Superior temporal gyrus (tissue), 1 donor: ENCODE results near the gene CGB2.
"Not testable (repeated sequence)": the region's sequence is repeated elsewhere in the genome, so short reads cannot be mapped to it uniquely, and the experiment has no call there.

Experiments used
- DNase-seq: peaks from one replicate; pipeline ENCODE4 v3.0.0-alpha.2; 2016; ENCODE audit errors: extremely low spot score

Gene CGB2

GRCh38 chr19:49031642-49032301 is at the start of gene CGB2:
Gene CGB2, plus strand, starts transcription at chr19:49031890. Its CDS starts 206 bp downstream, at chr19:49032096.
- not testable (repeated sequence) for DNase-seq

- DNase-seq, result no peak
These were observed 49.4 kb upstream of the CGB2 start for GRCh38 chr19:48982280-48982679.

- no peak for DNase-seq
These were observed 46.0 kb upstream of the CGB2 start for GRCh38 chr19:48985711-48986110.

GRCh38 chr19:48986211-48986610 is 45.5 kb upstream of the CGB2 start:
- DNase-seq, result no peak

- no peak for DNase-seq
These were observed 44.4 kb upstream of the CGB2 start for GRCh38 chr19:48987323-48987722.

- DNase-seq, result no peak
These were observed 43.4 kb upstream of the CGB2 start for GRCh38 chr19:48988286-48988685.

- no peak for DNase-seq
These were observed 42.8 kb upstream of the CGB2 start for GRCh38 chr19:48988860-48989259.

GRCh38 chr19:48989701-48990291 is 41.9 kb upstream of the CGB2 start:
- no peak for DNase-seq

GRCh38 chr19:48990400-48990799 is 41.3 kb upstream of the CGB2 start:
- no peak for DNase-seq

- no peak for DNase-seq
These were observed 40.6 kb upstream of the CGB2 start for GRCh38 chr19:48991011-48991609.

- DNase-seq, result peak; percentile 15
These were observed 39.7 kb upstream of the CGB2 start for GRCh38 chr19:48991873-48992580.

GRCh38 chr19:48992581-48993174 is 39.0 kb upstream of the CGB2 start:
- peak; percentile 25 for DNase-seq

- DNase-seq, result peak; percentile 100
These were observed 38.3 kb upstream of the CGB2 start, which contains the start of the genes GYS1 and RUVBL2 for GRCh38 chr19:48993175-48994034. Gene GYS1, minus strand, starts transcription at chr19:48993309. Its CDS starts 197 bp downstream, at chr19:48993112. Gene RUVBL2, plus strand, starts transcription at chr19:48993887. Its CDS starts 25 bp downstream, at chr19:48993912.

GRCh38 chr19:48994035-48994386 is 37.7 kb upstream of the CGB2 start:
- peak; percentile 12 for DNase-seq

GRCh38 chr19:48997972-48998371 is 33.7 kb upstream of the CGB2 start:
- DNase-seq, result no peak

GRCh38 chr19:48999481-49000325 is 32.0 kb upstream of the CGB2 start:
- DNase-seq, result peak; percentile 22

- no peak for DNase-seq
These were observed 27.6 kb upstream of the CGB2 start for GRCh38 chr19:49004133-49004532.

- DNase-seq, result no peak
These were observed 26.6 kb upstream of the CGB2 start for GRCh38 chr19:49004964-49005614.

GRCh38 chr19:49006905-49007304 is 24.8 kb upstream of the CGB2 start:
- DNase-seq, result no peak

- no peak for DNase-seq
These were observed 21.9 kb upstream of the CGB2 start for GRCh38 chr19:49009828-49010227.
